ENCODE measurements around the gene CLDN14.

The CLDN14 gene

GRCh38 chr21:36461277-36461917, 18.5 kb downstream of the CLDN14 start:
- in situ Hi-C loops (cut with HindIII; ENCODE audit: low pct_unique_long_range_greater_than_20kb, low sequenced_read_pairs), result no loop called here
- TF ChIP-seq JUND (IDR thresholded peaks at IDR 0.05; ENCODE audit: low read depth), result no peak
- DNase-seq (ENCODE audit: low read depth in 1 of 2, low spot score in 1 of 2), result no peak

GRCh38 chr21:36460866-36461265, 19.1 kb downstream of the CLDN14 start:
- no peak for TF ChIP-seq JUND (IDR thresholded peaks at IDR 0.05; ENCODE audit: low read depth)
- in situ Hi-C loops (cut with HindIII; ENCODE audit: low pct_unique_long_range_greater_than_20kb, low sequenced_read_pairs), result no loop called here
- DNase-seq (ENCODE audit: low read depth in 1 of 2, low spot score in 1 of 2), result no peak

GRCh38 chr21:36459098-36459497, 20.8 kb downstream of the CLDN14 start:
- in situ Hi-C loops (cut with HindIII; ENCODE audit: low pct_unique_long_range_greater_than_20kb, low sequenced_read_pairs), result no loop called here
- TF ChIP-seq JUND (IDR thresholded peaks at IDR 0.05; ENCODE audit: low read depth), result no peak
- DNase-seq (ENCODE audit: low read depth in 1 of 2, low spot score in 1 of 2), result no peak

- DNase-seq (ENCODE audit: low read depth in 1 of 2, low spot score in 1 of 2), result no peak
- TF ChIP-seq JUND (IDR thresholded peaks at IDR 0.05; ENCODE audit: low read depth), result no peak
- in situ Hi-C loops (cut with HindIII; ENCODE audit: low pct_unique_long_range_greater_than_20kb, low sequenced_read_pairs), result no loop called here
Observed at GRCh38 chr21:36456729-36457414, 23.1 kb downstream of the CLDN14 start.

- no peak for DNase-seq (ENCODE audit: low read depth in 1 of 2, low spot score in 1 of 2)
- in situ Hi-C loops (cut with HindIII; ENCODE audit: low pct_unique_long_range_greater_than_20kb, low sequenced_read_pairs), result no loop called here
- TF ChIP-seq JUND (IDR thresholded peaks at IDR 0.05; ENCODE audit: low read depth), result no peak
Observed at GRCh38 chr21:36454706-36455105, 25.2 kb downstream of the CLDN14 start.

- TF ChIP-seq JUND (IDR thresholded peaks at IDR 0.05; ENCODE audit: low read depth), result no peak
- in situ Hi-C loops (cut with HindIII; ENCODE audit: low pct_unique_long_range_greater_than_20kb, low sequenced_read_pairs), result no loop called here
- DNase-seq (ENCODE audit: low read depth in 1 of 2, low spot score in 1 of 2), result no peak
Observed at GRCh38 chr21:36454093-36454531, 25.8 kb downstream of the CLDN14 start.

- no peak for TF ChIP-seq JUND (IDR thresholded peaks at IDR 0.05; ENCODE audit: low read depth)
- in situ Hi-C loops (cut with HindIII; ENCODE audit: low pct_unique_long_range_greater_than_20kb, low sequenced_read_pairs), result no loop called here
- no peak for DNase-seq (ENCODE audit: low read depth in 1 of 2, low spot score in 1 of 2)
Observed at GRCh38 chr21:36452281-36452825, 27.6 kb downstream of the CLDN14 start.

- in situ Hi-C loops (cut with HindIII; ENCODE audit: low pct_unique_long_range_greater_than_20kb, low sequenced_read_pairs), result no loop called here
- TF ChIP-seq JUND (IDR thresholded peaks at IDR 0.05; ENCODE audit: low read depth), result no peak
- DNase-seq (ENCODE audit: low read depth in 1 of 2, low spot score in 1 of 2), result no peak
Observed at GRCh38 chr21:36451506-36451905, 28.4 kb downstream of the CLDN14 start.

GRCh38 chr21:36450511-36450910, 29.4 kb downstream of the CLDN14 start:
- in situ Hi-C loops (cut with HindIII; ENCODE audit: low pct_unique_long_range_greater_than_20kb, low sequenced_read_pairs), result no loop called here
- DNase-seq (ENCODE audit: low read depth in 1 of 2, low spot score in 1 of 2), result no peak
- no peak for TF ChIP-seq JUND (IDR thresholded peaks at IDR 0.05; ENCODE audit: low read depth)

- in situ Hi-C loops (cut with HindIII; ENCODE audit: low pct_unique_long_range_greater_than_20kb, low sequenced_read_pairs), result no loop called here
- no peak for DNase-seq (ENCODE audit: low read depth in 1 of 2, low spot score in 1 of 2)
- TF ChIP-seq JUND (IDR thresholded peaks at IDR 0.05; ENCODE audit: low read depth), result no peak
Observed at GRCh38 chr21:36446301-36446700, 33.6 kb downstream of the CLDN14 start.

- in situ Hi-C loops (cut with HindIII; ENCODE audit: low pct_unique_long_range_greater_than_20kb, low sequenced_read_pairs), result no loop called here
- DNase-seq (ENCODE audit: low read depth in 1 of 2, low spot score in 1 of 2), result no peak
- TF ChIP-seq JUND (IDR thresholded peaks at IDR 0.05; ENCODE audit: low read depth), result no peak
Observed at GRCh38 chr21:36441715-36442114, 38.2 kb downstream of the CLDN14 start.

GRCh38 chr21:36437745-36438128, 42.2 kb downstream of the CLDN14 start:
- no peak for TF ChIP-seq JUND (IDR thresholded peaks at IDR 0.05; ENCODE audit: low read depth)
- in situ Hi-C loops (cut with HindIII; ENCODE audit: low pct_unique_long_range_greater_than_20kb, low sequenced_read_pairs), result no loop called here
- no peak for DNase-seq (ENCODE audit: low read depth in 1 of 2, low spot score in 1 of 2)

Measured in T47D (cell line).